ENCODE results near the gene VWF.

VWF gene

DNA sequence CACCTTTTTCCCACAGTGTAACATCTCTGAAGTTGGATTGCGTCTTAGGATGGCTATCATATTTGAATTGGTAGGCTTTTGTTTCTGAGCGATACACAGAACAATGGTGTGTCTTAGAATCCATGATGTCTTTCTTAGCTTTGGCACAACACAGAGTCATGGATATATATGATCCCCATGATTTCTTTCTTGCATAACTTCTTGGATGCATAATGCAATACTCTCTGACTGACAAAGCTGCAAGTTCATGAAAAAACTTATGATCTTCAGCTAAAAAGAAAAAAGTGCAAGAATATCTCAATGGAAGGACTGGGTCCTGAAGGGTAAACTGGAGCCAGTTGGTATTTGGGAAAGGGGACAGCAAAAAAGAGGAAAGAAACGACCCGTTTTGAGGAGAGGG lies 48.1 kb downstream of the VWF start:
- no peak for DNase-seq

DNA sequence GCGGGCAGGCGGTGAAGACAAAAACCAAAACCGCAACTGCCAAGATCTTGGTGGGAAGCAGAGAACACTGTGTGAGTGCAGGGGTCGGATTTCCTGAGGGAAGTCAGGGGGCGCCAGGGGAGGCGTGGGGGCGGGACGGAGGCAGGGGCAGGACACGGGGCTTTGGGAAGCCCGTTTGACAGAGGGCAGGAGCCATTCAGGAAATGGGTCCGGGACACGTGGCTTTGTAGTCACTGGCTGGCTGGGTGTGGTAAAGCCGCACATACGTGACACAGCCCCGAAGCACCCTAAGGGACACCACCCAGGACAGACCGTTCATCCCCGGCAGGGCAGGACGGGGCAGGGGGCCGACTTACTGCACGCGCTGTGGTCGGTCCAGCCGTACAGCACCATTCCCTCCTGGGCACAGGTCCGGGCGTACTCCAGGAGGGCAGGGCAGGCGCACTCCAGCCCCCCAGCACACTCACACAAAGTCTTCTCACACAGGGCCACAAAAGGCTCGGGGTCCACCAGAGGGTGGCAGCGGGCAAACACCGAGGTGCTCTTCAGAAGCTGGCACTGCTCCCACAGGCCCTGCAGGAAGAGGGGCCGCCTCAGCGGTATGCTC lies 49.4 kb downstream of the VWF start:
- DNase-seq = no peak

DNA sequence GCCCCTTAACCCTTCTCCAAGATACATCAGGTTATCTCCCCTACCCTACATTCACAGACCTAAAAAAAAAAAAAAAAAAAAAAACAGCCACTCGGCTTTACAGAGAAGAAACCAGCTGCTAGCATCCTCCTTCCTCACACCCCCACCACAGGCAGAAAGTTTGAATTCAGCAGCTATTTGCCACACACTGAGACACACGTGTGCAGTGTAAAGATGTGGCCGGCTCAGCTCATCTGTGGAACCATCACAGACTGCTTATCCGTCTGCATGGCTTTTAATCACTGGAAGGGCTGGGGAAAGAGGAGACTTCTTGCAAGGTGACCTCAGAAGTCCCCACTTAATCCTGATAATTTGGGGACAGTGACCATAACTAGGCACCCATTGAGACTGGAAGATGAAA lies 50.0 kb downstream of the VWF start:
- DNase-seq = no peak

DNA sequence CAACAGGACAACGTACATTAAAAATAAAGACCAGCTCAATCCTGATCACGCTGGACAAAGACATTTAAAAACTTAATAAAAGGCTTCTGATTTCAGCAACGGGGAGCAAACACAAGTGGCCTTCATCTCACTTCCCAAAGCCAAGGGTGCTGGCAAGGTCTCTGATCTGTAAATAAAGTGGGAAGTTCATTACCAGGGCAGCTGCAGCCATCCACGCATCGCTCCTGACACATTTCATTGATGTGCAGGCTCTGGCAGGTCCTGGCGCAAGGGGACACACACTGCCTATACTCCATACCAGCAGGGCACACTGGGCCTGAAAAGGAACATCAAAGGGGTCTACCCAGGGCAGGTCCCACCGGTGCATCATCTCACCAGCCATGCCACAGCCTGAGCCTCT lies 51.0 kb downstream of the VWF start:
- no peak for DNase-seq

DNA sequence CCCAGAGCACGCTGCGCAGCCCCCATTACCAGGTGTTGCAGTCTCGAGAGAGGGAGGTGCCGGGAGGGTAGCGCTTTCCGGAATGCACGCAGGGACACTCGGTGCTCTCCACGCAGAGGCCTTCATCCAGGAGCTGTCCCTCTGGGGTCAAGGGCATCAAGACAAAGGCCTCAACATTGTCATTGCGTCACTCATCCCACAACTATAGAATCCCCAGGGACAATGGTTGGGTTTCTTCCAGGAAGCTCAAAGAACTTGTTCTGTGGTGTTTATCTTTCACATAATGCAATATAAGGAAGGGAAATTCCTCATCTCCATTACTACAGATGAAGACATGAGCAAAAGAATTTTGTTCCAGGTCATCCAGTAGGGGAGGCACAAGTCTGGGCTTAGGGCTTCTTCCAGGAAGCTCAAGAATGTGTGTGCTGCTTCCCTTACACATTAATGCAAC lies 52.1 kb downstream of the VWF start:
- no peak for DNase-seq

DNA sequence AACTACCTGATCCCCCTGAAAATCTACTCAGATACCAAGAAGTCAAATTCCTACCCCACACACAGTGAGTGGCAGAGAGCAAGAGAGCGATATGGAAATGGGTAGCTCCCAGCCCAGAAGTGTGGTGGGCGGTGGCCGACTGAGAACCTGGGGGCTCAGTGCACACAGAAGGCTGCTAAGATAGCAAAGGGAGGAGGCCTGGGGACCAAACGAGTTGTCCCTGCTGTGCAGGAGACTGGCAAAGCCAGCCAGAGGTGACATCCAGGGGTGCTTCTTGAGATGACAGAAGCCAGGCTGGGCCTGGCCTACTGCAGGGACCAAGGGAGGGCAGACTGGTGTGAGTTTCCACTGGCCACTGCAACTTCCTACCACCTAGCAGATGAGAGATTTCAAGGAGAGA lies 52.9 kb downstream of the VWF start:
- DNase-seq = no peak

DNA sequence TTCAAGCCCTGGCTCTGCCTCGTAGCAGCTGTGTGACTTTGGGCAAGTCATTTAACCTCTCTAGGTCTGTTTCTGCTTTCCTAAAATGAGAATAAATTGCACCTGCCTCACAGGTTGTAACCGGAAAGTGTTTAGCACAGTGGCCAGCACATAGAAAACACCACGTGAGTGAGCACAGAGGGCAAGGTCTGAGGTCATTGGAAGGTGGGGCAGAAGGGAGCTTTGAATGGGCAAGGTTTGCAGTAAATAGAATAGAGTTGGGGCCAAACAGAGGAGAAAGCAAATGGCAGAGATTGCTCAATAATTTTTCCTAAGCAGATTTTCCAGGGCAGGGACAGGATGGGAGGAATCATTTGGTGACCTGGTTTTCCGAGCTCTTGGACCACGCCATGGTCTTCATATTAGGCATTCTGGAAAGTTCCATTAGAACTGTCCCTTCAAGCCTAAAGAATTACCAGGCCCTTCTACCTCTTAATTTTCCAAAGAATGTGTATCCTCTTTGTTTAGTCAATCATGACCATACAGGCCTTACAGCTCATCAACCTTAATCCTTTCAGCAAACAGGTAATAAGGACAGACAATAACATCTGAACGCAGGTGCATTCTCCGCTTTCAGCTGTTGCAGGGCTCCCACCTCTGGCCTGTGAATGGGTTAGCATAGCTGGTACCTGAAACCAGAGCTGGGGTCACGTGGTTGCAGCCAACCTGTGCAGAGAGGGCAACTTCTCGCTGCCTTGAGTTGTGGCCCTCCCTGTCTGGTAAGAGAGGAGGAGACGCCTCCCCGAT lies 53.8 kb downstream of the VWF start:
- no peak for DNase-seq

DNA sequence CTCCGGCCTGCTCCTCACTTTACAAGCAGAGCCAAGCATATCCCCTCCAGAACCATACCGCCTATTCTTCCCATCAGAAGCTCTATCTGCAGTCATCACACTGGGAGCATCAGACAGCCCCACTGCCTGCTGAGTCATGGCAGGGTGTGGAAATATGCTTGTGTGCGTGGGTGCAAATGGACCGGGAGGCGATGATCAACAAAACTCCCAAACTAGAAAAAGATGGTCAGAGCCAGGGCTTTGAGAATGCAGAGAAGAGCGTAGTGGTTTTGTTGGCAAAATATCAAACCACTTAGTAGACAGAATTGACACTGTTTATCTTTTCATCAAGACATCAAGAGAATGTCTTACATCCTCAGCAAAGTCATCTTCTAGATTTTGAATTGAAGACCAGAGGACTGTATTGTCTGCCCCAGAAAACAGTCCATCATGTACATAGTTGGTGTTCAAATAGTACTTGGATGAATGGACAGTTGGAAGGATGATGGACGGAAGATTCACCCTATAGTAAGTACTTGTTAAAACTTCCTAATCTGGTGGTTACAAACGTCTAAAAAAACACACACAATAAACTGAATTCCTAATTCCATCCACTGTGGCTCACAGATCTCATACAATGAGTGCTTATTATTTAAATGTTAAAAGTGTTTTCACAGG lies 54.9 kb downstream of the VWF start:
- peak; percentile 11 for DNase-seq

DNA sequence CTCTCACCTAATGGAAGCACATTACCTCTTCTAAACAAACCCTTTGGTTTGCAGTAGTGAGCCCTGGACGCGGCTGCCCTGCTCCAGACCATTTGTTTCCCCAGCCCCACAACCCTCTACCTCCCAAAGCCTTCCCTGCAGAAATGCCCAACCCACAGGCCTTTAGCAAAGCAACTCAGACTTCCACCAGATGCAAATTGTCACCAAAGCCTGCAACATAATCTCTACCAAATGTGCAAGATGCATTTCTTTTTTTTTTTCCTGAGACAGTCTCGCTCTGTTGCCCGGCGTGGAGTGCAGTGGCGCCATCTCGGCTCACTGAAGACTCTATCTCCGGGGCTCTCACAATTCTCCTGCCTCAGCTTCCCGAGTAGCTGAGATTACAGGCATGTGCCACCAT lies 56.2 kb downstream of the VWF start:
- DNase-seq = no peak

DNA sequence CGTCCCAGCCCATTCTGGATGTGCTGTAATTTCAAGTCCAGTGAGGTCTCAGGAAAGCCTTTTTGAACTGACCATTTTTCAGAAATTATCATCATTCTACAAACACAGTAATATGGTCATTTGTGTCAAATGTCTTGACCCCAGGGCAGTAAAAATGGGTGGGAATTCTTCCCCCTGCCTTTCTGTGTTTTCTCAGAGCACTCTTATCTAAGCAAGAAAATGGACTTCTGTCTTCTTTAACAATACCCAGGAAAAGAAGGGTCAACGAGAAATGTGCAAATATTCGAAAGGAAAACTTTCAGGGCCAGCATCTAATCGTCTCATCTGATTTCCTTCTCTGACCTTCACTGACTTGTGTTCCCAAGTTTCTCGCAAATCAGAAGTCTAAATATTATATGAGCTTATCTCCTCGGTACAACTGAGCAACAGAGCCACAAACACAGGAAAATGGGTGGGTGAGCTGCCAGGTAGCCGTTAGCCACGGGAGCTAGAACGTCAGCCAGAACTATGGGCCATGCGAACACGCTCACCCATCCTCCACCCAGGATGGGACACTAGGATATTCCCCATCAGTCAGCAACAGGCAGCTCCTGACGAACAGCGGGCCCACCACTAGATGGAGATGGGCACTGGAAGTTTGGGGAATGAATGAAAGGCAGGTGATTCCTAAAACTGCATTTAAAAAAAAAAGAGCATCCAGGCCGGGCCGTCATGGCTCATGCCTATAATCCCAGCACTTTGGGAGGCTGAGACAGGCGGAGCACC lies 57.1 kb downstream of the VWF start:
- DNase-seq = peak; percentile 22

DNA sequence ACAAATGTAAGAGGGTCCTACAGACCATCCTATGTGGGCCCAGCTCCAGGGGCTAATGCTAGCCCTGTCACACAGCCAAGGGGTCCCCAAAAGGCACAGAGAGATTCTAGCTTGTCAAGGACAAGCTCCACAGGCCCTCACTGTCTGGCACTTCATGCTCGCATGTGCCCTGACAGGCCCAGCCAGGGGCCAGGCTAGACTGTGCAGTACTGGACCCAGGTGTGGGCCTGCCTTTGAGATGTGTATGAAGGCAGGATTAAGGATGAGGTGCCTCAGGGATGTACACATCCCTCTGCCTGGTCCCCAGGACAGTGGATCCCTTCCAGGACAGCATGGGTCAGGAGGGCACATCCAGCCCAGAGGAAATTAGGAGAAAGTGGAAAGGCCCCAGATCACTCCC lies 57.8 kb downstream of the VWF start:
- DNase-seq = no peak

DNA sequence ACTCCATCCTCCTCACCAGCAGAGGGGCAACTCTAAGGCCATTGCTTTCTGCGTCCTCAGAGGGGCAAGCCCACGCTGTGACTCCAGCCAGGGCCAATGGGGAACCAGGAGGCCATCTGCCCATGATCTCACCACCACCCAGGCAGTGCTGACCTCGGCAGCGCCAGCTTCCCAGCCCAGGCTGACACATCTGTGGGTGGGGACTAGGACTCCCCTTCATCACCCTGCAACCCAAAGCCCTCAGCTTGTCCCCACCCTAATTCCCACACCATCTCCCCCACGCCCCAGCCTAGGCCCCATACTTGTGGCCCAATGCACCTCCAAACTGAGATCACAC lies 58.6 kb downstream of the VWF start:
- DNase-seq = no peak

DNA sequence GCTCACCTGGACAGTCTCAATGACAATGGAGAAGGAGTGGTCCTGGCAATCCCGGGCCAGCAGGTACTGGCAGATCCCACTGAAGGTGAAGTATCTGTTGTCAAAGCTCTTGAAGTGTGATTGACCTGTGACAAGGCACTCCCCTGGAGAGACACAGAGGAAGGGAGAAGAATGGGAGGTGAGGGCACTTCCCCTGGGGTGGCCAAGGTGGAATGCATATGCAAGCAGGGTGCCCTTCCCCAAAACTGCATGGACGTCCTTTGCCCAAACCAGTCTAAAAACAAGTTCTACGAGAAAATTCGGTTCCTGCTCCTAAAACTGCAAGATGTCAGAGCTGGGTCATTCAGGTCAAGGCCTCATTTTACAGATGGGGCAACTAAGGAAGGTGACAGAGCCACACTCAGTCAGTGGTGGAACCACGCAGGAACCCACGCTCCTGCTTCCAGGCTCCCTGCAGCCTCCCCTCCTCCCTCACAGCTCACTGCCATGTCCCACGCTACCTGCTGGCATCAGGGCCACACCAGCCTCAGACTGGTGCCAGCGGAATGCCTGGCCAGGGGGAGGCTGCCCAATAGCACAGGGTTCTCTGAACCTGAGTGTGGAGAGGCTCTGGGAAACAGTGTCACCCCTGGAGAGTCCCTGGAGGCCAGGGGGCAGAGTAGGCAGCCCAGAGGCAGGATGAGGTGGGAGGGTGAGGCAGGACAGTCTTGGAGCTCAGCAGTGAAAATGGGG lies 59.2 kb downstream of the VWF start:
- DNase-seq = no peak

DNA sequence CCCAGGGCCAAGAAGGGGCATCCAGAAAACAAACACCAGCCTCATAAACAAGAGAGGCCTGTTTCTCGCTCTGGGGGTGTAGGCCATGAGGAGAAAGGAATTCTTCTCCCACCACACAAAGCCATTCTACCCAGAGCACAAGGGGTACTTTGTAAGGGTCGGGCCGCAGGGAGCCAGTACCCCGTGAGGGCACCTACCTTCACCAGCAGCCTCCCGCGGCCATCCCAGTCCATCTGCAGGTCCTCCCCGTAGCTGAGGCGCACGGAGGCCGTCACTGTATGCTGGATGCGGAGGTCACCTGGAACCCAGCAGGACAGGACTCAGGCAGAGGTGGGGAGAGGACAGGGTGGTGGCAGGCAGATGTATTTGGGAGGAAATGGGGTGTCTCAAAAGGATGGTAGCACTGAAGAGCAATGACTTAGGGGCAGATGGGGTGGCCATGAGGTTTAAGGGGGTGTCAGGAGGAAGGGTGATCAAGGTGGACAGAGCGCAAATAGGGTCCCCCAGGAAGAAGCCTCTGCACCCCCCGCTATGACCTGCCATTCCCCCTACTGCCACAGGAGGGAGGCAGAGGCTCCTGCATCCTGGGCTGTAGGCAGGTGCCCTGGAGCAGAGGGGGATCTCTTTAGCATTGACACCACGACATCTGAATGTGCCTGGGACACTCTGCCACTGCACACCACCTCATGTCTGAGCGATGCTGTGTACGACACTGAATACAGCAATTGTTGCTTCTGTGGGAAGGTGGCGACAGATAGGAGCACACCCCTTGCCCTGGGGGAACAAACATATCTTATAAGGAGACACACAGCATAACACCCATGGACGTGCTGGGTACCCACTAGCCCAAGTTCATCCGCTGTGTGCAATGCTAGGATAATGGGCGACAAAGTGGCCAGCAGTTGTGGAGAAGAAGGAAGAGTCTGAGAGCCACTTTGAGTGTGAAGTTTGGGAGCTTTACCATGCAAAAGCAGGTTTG lies 61.4 kb downstream of the VWF start:
- peak; percentile 57 for DNase-seq

DNA sequence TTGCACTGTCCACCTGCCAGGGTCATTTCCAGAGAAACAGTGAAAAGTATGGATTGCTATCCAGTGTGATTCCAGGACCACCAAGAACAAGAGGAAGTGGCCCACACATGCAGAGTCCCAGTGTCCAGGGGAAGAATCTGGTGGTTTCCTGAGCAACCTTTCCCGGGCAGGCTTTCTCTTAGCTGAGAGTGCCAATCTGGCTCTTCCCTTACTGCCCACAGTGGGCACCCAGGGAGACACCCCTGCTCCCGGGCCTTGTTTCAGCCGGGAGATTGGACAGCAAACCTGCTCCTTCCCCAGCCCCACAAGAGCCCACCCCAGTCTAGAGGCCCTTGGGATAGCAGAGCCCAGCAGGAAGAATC lies 62.1 kb downstream of the VWF start:
- DNase-seq = no peak

DNA sequence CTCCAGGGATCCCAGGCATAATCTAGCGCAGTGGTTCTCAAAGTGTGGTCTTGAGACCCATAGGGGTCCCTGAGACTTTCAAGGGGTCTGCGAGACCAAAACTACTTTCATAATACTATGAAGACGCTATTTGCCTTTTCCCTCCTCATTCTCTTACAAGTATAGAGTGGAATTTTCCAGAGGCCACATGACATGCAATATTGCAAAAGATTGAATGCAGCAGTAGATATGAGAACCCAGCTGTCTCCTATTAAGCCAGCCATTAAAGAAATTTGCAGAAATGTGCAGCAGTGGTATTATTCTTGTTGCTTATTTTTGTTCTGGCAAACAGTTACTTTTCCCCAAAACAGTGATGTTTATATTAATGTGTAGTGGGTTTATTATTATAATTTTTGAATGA lies 62.8 kb downstream of the VWF start:
- DNase-seq = no peak

DNA sequence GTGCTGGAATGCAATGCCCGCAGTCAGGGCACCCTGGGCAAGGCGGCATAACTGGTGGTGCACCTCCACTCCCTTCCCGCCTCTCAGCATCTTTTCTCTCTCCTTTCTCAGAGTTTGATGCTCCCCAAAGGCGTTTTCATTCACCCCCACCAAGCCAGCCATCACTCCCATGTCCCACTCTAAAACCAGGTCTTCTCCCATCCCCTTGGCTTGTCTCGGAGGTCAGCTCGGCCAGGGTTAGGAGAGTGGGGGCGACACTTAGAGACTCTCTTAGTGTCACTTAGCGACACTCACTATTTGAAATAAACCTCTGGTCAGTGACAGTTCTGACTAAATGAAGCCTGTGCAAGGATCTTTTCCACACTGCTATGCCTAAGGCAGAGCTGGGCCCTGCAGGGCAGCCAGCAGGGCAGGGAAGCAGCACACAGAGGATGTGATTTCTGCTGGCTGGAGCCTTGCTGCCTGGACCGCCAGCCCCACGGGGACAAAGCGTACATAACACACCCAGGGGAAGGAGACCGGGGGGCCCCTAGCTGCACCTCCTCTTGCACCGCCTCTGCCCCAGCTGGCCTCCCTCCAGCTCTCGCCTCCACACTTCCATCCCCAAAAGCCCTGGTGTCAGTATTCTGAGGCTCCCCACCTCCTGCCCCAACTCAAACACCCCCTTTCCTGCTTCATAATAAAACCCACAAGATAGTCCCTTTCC lies 64.5 kb downstream of the VWF start:
- DNase-seq = no peak

DNA sequence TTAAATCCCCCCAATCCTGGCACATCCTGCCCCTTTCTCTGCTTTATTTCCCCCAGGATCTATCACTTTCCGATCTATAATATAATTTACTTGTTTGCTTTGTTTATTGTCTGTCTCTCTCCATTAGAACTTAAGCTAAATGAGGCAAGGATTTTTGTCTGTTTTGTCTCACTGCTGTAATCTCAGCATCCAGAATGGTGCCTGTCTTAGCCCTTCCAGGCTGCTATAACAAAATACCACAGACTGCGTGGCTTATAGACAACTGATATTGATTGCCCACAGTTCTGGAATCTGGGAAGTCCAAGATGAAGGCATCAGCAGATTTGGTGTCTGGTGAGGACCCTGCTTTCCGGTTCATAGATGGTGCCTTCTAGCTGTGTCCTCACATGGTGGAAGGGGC lies 65.2 kb downstream of the VWF start:
- DNase-seq = no peak

DNA sequence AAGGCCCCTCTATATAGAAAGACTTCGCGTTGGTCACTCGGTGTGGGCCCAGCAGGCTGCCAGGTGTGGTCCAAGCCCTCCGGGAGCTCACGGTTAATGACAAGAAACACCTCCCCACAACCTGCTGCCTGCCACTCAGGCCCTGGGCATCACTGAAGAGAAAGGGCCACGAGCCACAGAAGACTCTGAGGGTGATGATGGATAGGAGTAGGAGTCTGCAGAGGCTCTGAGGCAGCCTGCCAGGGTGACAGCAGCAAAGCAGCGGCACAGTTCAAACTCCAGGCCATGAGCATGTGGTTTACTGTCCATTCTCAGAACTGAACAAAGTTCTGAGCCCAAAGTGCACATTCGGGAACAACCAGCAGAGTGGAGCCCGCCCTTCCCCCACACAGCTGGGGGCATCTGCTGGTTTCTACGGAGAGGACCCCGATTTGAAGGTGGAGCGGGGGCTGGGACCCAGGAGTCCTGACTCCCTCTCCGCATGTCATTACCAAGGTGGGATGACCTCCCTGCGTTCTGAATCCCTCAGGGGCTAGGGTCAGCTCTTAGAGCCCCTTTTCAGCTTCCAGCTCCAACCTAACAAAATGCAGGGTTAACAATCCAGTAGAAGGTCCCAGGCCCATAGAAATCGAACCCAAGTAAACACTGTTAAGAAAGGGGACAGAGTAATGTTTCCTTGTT lies 65.8 kb downstream of the VWF start:
- DNase-seq = no peak

DNA sequence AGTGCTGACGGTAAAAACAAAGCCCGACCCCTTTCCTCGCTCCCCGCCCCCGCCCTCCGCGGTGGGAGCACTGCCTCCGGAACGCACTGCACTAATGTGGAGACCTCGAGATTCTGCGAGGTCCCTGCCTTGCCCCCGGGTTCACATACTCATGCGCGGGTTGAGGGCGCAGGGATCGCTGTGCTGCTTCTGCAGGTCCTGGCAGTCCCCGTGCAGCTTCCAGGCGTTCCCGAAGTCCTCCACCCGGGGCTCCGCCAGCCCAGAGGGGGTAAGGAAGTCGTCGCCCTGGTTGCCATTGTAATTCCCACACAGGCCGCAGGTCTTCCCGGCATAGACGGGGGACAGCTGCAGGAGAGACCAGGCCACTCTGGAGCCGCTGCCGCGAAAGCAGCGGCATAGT lies 66.8 kb downstream of the VWF start:
- DNase-seq = no peak

Measured in OCI-M1 (cell line).